ENCODE data around the gene NEDD4L.
A peak's percentile ranks its signal among the peaks of the same experiment; 100 is the strongest.

The NEDD4L gene

DNA sequence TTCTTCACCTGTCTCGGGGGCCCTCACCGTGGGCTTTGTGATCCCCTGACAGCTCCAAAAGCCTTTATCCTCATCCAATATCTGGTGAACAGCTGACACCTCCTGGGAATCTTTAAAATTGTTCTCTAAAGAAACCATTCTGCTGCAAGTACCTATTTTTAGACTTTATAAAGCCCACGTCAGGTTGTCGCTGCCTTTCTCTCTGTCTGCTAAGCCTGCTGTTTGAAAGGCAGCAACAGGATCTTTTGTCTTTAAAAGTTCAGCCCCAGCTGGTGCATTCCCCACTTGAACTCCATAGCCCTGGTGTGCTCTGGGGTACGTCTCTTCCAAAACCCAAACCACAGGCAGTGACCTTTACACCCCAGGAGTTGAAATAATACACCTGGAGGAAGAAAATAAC, 145.0 kb downstream of the NEDD4L start:
- no peak for DNase-seq

DNA sequence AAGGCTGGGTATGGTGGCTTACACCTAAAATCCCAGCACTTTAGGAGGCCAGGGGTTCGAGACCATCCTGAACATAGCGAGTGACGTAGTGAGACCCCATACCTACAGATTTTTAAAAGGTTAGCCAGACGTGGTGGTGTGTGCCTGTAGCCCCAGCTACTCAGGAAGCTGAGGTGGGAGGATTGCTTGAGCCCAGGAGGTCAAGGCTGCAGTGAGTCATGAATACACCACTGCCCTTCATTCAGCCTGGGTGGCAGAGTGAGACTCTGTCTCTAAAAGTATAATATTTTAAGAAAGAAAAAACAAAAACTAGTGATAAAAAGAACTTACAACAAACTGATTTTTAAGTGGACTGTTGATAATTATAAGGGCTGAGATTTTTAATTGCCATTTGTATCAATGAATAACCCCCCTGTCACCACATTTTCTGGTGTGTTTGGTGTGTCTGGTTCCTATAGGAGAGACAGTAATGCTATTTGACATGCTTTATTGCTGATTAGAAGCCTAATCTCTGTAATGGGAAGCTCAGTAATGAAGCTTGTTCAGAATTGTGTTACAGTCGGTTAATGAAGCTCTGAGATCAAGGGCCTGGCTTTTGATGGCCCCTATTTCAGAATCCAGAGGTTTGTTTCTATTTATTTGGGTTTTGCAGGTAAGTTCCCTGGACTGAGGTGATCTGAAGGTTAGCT, 147.0 kb downstream of the NEDD4L start:
- no peak for DNase-seq

DNA sequence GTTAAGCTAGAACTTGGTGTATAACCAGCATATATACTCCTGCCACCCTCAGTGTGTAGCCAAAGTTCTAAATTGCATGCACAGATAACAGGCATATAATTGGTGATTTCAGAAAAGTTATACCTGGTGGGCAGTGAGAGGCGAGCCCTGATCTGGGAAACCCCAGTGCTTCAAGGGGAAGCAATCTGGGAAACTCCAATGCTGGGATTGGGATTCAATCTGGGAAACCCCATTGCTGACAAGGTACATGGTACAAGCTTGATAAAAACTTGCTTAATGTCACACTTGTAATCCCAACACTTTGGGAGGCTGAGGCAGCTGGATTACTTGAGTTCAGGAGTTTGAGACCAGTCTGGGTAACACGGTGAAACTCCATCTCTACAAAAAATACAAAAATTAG, 147.6 kb downstream of the NEDD4L start:
- DNase-seq, result no peak

DNA sequence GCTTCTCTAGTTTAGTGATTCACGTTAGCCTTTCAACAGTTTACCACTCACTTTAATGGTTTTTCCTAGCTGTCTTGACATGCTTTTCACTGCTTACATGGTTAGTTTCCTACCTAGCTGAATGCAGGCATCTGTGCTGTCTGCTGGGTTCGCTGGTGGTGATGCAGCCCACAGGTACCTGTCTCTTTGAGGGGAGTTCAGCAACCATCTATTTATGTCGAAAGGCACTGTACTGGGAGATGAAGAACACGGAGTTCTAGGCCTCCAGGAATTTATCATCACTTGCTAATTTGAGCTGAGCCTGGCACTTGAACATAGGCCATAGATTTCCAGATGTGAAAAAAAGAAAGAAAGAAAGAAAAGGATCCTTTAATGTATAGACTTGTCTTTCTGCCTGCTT, 148.5 kb downstream of the NEDD4L start:
- no peak for DNase-seq

DNA sequence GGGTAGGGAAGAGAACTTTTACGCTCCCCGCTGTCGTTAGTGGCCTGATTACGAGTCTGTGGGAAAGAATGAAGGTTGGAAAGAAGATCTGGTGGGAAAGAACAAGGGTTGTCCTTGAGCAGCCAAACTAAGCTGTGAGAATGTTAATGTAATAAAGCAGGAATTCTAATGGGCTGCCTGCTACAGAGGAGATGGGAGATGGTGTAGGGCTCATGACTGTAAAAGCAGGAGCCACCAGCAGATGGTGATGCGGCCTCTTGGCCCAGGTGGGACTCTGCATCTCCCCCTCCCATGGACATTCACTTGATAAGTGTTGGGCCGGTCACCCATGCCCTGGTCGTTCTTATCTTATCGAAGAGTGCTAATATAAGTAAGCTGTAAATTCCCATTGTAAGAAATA, 150.0 kb downstream of the NEDD4L start:
- DNase-seq, result no peak

DNA sequence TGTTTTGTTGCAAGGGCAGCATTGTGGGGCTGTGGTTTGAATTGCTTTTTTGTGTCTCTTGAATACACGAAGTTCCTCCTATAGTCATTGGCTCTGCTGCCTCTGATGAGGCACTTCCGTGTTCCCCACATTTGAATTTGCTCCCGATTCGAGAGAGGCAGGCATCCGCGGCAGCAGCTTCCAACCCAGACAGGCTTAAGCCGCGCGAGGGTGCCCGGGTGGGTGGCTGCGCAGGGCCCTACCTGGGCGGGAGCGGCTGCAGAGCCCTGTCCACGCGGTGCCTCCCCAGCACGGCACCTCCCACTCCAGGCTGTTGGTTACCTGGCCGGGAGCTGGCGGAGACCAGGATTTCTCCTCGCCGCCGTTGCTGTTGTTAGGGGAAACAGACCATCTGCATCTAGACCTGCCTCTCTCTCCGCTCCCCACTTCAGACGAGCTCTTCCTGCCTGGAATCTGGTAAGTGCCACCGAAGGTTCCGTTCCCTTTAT, 151.3 kb downstream of the NEDD4L start:
- DNase-seq, result no peak

DNA sequence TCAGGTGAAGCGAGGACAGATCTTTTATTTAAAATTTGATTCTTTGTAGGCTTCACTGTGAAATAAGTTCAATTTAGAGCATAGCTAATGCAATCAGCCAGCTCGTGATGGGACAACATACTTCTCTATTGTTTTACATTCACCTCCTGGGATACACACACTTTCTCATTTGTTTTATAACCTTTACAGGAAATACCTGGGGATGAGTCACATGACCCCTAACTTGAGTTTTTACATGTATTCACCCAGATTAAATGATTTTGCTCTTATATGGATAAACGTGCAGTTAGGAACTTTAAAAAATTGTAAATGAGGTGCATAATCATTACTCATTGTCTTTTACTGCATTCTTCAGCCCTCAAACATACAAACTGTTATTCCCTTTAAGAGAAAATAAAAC, 152.1 kb downstream of the NEDD4L start:
- no peak for DNase-seq

DNA sequence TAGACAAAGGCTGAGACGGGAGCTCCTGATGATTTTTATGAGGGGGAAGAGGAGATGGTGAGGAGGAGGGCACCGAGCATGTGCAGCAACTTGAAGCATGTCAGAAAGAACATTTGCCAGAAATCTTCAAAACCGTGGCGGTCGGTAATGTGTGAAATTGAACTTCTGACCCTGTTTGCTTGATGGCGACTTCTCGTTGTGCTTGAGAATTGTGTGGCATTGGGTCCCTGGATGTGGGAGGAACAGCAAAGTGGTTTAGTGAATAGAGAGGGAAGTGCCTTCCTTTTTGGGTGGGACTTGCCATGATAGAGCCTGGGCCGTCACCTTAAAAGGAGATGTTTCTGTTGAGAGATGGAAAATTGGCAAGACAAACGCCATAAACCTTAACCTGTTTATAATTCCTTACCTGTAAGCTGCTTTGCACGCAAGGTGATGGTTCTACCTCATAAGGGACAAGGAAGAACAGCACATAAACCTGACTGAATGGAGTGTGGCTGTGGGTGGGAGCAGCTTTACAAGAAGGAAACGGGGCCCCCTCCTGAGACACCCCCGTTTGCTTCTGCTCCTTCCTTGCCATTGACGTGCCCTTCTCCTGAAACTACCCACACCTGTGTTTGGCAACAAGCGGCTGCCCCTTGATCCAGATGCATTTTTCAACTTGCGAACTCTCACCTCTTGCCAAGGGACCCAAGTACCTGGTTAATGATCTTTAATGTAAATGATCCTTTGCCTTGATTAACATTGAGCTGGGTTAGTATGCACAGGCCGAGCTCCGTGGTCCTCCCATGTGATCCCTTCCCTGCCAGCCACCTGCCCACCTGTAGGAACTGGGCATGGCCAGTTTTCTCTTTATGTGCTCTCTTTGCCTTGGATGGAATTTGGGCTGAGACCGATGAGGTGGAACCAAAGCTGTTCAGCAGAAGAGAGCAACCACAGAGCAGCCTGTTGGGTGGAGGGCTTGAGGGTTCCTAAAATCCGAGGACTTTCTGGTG, 153.2 kb downstream of the NEDD4L start:
- DNase-seq, result no peak

DNA sequence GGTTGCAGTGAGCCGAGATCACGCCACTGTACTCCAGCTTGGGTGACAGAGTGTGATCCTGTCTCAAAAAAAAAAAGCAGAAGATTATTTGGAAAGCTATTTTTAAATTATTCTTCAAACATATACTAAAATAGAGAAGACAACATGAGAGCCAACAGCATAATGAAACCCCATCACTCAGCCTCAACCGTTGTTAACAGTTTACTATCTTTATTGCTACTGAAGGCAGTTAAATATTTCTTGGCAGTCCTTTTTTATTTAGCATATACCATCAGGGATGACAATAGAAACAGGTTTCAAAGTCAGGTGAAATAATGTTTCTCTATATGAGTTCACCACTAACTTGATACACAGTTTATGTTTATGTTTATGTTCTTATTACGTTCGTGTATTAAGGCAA, 157.2 kb downstream of the NEDD4L start:
- DNase-seq, result no peak

DNA sequence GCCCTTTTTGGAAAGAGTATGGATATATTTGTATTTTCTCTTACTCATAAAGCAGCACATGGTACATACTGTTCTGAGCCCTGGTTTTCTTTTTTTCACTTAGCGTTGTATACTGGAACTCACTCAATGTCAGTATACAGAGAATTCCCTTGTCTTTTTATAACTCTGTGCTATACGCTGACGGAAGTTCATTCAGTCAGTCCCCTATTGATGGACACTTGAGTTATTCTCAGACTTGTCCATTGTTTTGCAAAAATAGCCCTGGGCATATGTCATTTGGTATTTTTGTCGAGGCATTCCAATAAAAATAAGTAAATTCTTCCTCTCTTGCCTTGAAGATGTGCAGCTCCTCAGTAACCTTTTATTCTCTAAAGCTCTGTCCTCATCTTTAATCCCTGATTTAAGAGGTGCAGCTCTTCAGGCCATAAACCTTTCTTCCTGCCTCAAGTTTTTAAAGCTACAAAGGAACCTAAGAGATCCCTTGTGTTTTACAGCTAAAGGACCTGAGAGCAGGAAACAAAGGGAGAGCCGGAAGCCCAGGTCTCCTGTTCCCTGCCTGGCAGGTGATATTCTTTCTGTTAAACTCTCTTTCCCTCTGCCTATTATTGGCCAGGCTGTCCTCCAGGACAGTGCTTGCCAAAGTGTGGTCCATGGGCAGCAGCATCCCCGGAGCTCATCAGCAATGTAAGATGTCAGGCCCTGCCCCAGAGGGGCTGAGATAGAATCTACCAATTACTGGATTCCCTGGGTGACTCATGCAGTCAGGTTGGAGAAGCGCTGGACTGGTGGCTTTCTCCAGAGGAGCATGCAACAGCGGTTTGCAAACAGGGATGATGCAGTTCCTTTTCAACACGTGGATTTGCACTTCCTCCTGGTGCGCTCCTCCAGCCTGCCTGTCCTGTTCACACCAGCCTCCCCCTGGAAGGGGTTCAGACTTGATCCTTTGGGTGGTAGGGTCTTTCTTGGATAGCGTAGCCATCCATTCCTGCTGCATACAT, 158.0 kb downstream of the NEDD4L start:
- DNase-seq, result no peak

DNA sequence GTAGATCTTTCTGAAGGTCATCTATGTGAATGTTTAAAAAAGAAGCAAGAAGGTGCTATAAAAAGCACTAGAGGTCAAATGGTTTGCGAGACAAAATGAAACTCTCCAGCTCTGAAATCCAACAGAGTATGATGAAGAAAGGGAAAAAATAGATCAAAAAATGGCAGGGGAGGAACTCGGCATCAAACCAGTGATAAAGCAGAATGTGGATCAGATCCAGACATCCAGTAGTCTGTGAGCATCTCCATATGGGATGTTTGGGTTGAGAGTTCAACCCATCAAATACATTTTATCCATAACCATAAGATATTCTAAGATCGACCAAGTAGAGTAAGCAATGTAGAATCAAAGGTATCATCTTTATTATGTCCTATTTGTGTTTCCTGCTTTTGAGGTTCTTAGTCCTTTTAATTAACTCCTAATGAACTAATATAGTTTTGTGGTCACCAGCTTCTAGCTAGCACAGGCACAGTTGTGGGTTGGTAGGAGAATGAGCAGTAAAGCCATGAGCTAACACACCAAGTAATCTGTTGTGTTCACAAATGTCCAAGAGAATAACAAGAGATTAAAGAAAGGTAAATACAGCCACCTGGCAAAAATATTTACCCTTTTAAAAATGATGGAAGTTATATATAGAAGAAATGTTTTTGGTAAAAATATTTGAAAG, 160.9 kb downstream of the NEDD4L start:
- DNase-seq, result no peak

DNA sequence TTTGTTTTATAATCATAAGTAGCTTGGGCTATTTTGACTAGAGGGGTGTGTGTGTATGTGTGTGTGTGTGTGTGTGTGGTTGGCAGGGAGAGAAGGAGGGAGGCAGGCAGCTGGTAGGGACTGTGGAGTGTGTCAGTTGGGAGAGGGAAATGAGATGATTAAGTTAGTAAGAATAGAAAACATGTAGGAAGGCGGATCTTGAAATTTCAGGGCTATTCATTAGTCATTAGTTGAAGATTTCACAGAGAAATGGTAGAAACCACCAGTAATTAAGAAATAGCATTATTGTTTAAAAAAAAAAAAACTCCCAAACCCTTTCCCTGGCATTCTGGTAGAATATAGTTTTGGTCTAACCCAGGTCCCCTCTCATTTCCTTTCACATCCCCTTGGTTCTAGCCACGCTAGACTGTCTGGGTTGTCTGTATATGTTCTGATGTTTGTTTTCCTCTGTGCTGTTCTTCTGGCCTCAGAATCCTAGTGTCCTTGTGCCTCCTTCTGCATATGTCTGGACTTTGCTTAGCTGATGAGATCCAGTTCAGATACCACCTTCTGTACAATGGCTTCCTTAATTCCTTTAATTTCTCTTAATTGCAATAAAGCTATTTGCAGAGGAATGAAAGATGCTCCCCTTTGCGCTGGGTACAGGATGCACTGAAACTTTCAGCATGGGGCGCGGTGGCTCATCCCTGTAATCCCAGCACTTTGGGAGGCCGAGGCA, 161.6 kb downstream of the NEDD4L start:
- DNase-seq, result no peak

DNA sequence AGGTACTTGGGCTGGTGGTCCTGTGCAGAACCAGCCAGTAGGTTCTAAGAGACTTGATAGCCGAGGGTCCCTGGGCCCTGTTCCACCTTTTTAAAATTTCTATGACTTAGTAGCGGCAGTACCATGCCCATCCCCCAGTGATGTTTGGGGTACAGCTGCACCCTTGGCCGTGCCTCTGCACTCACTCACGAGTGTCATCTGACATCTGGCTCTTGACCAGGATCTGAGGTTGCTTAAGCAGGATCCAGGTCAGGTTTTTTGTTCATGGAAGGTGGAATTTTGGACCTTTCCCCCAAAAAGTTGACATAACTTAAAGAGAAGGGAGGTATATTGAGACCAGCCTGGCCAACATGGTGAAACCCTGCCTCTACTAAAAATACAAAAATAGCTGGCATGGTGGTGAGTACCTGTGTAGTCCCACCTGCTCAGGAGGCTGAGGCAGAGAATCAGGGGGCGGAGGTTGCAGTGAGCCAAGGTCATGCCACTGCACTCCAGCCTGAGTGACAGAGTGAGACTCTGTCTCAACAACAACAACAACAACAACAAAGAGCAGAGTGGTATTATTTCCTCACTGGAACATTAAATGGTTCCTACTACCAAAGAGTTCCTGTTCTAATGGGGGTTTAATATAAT, 163.6 kb downstream of the NEDD4L start:
- no peak for DNase-seq

DNA sequence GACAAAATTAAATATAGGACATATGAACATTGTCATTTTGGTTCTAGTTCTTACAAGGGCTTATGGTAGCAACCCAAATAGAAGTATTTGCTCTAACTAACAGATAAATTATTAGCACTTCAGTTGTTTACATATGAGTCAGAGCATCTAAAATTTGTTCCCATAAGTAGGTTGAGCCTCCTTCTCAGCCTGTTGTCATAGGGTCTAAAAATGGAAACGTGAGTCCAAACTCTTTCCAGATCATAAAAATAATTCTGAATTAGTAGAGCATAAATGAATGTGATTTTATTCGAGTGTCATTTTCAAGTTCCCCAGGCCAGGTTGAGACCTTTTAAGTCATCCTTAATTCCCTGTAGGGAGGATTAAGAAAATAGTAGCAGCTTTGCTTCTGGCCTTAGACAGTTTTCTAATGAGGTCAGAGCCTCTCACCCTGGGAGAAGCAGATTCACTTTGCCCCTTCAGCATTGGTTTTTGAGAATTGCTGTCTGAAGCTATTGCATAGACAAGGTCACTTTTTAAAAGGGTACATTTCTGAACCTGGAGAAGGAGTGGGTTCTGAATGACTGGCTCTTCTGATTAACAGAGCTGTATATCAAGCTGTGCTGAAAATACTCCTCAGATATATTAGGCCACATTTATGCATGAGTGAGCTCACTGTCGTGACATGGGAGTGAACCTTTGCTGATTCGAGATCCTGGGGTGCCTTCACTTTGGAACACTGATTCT, 164.3 kb downstream of the NEDD4L start:
- no peak for DNase-seq

DNA sequence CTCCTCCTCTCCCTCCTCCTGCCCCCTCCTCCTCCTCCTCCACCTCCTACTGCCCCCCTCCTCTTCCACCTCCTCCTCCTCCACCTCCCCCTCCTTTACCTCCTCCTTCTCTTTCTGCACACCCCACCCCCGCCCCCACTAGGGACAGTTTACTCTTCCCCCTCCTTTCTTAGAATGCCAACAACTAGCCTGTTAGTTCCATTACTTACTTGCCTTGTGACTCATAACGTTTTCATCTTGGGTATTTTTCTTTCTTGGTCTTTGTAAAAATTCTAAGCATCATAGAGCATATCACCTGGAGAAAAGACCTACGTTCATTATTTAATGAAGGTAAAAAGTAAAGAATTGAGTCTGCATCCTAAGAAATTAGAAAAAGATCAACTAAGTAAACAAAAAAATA, 165.3 kb downstream of the NEDD4L start:
- DNase-seq, result no peak

DNA sequence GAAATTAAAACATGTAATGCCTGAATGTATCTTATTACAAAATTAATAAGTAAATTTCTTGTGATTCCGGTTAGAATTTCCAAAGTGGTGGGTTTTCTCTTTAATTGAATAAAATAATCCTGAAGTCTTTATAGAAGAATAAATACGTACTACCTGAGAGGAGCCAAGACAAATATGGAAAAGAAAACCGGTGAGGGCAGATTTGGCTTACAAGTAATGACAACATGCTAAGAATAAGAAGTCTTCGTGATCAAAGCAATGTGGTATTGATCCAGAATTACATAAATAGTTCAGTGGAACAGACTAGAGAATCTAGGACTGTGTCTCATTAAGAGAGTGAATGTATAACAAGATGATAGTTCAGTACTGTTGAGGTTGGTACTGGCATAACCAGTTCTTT, 167.5 kb downstream of the NEDD4L start:
- no peak for DNase-seq

DNA sequence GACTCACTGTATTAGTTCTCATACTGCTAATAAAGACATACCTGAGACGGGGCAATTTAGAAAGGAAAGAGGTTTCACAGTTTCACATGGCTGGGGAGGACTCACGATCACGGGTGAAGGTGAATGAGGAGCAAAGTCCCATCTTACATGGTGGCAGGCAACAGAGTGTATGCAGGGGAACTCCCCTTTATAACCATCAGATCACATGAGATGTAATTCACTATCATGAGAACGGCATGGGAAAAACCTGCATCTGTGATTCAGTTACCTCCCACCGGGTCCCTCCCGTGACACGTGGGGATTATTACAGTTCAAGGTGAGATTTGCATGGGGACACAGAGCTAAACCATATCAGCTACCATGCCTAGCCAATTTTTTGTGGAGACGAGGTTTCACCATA, 168.2 kb downstream of the NEDD4L start:
- no peak for DNase-seq

DNA sequence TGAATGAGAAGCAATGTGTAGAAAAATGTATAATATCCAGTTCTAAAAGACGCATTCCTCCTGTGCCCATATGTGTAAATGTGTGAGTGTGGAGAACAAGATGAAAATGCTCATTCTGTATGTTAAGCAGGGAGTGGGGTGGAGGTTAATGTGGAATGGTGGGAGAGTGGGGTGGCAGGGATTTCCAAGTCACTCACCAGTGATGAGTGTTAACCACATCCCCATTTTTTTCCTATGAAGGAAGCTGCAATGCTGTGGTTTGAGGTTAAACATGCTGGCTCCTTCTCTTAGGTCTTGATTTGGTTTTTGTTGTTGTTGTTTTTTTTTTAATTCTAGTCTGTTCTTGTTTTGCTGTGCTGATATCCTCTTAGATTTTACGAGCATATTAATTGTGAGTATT, 169.4 kb downstream of the NEDD4L start:
- peak; percentile 34 to 46 for DNase-seq

DNA sequence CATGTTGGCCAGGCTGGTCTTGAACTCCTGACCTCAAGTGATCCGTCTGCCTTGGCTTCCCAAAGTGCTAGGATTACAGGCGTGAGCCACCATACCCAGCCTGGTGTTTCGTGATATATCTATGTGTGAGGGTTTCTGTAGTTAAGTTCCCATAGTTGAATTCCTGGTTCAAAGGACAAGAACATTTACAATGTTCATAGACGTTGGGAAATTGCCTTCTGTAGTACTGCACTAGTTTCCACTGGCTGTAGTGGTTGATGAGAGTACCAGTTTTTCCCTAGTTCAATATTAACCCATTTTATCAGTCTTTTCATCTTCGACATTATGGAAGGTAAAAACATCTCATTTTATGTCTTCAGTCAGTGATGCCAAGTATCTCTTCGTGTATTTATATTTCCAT, 171.0 kb downstream of the NEDD4L start:
- DNase-seq, result no peak

DNA sequence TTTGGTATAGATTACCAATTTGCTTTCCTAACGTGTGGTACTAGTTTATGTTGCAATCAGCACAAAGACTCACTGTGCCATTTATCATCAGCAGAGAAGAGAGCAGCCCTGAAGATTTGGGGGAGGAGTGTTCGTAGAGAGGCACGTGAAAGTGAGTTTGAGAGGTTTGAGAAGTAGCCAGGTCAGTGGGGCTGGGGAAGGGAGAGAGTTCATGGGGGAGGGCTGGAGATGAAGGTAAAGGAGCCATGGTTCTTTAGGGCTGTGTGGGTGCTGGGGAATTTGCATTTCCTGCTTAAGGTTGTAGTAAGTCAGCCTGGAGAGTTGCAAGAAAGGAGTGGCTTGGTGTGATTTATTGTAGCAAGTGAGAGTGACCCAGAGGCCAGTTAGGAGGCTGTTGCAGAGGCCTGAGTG, 172.1 kb downstream of the NEDD4L start:
- DNase-seq, result no peak

All from AML-193 (cell line).